ENCODE results near the gene NAALADL2. TPM values are rescaled to one million over a fixed set of nuclear protein-coding genes. Genes with fewer than 3 reads are reported as not detected.

Gene NAALADL2
- total and polyA plus RNA-seq, 2 of the 4 experiments (the other 2 are of a cell fraction), result 3.8 to 19.2 TPM

DNA sequence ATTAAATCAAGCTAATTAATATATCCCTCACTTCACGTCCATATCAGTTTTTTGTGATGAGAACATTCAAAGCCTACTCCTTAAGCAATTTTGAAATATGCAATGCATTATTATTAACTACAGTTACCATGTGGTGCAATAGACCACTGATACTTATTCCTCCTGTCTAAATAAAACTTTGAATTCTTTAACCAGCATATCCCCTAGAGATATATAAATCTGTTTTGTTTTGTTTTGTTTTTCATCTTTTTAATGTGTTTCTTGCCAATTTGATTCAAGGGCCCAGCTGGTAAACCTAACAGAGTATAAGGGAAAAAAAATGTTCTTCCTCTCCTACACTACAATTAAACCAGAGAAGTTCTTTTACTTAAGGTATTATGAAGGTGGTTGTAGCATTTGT, 524.2 kb downstream of the NAALADL2 start:
- no peak overlapping the region for H3K4me2 ChIP-seq (ENCODE audit: low read depth, low read length)
- H3K9ac ChIP-seq (ENCODE audit: low read depth, low read length), result no peak overlapping the region
- no peak overlapping the region for H2BK20ac ChIP-seq (ENCODE audit: low read depth, low read length)
- peak; percentile 29 for ATAC-seq (ENCODE audit: low read depth)
- H3K4me1 ChIP-seq (ENCODE audit: control insufficient read depth, insufficient read depth, low read length), result no peaks in the 10 kb centered on the region
- dilution Hi-C loops (cut with HindIII; ENCODE audit: low sequenced_read_pairs, unreplicated experiment) (no loop called here), in situ Hi-C loops (cut with MboI; ENCODE audit: low sequenced_read_pairs) (no loop called here), intact Hi-C loops (cut with micrococcal nuclease) (no loop called here)
- DNase-seq, result peak; percentile 7
- H4K20me1 ChIP-seq (ENCODE audit: insufficient read depth, low read length), result no peaks in the 10 kb centered on the region
- H2AK5ac ChIP-seq (ENCODE audit: low read depth, low read length), result no peak overlapping the region
- H2BK15ac ChIP-seq (ENCODE audit: low read depth, low read length), result 0 out of 3 replicates have a peak overlapping the region, but pooled peaks have one; percentile 50
- no peaks in the 10 kb centered on the region for H3K27me3 ChIP-seq (ENCODE audit: control insufficient read depth, insufficient read depth, low read length)
- no peak overlapping the region for H2BK120ac ChIP-seq (ENCODE audit: low read depth, low read length)
- ChIA-PET POLR2A (ENCODE audit: unreplicated experiment) (no interaction called here), CTCF (no interaction called here)
- H3K14ac ChIP-seq (replicated peaks; ENCODE audit: low read depth, low read length), result no peak overlapping the region
- H4K8ac ChIP-seq (ENCODE audit: low read depth in 2 of 2, low read length in 2 of 2), result peak overlapping the region in 1 of 2 experiments; percentile 14; a peak in 1 of 4 replicates
- TF ChIP-seq CHD1 (IDR thresholded peaks at IDR 0.05; ENCODE audit: low read depth, low read length), result no peak
- TF ChIP-seq CEBPB (IDR thresholded peaks at IDR 0.05; ENCODE audit: low read depth, low read length), result peak; percentile 66
- no peak for TF ChIP-seq RAD21 (IDR thresholded peaks at IDR 0.05; ENCODE audit: low read length)
- H2AK9ac ChIP-seq (replicated peaks; ENCODE audit: low read depth, low read length, poor library complexity), result no peak overlapping the region
- no peak overlapping the region; the same call in 1 of the 2 replicates for H4K5ac ChIP-seq (ENCODE audit: low read depth, low read length)
- peak overlapping the region; percentile 52; the same call in 1 of the 2 replicates for H3K27ac ChIP-seq (ENCODE audit: insufficient read depth, low read length)
- H4K91ac ChIP-seq (ENCODE audit: insufficient read depth, low read depth, low read length), result no peak overlapping the region
- no peak overlapping the region for H2AFZ ChIP-seq (replicated peaks; ENCODE audit: low read length, poor library complexity)
- no CpG with 5 or more reads among the region's 1 CpG for WGBS, 2 experiments (ENCODE audit: extremely low coverage in 2 of 2, insufficient read length in 1 of 2)
- no peak overlapping the region for H3K23ac ChIP-seq (ENCODE audit: low read depth, low read length)
- H3K56ac ChIP-seq (ENCODE audit: extremely low read depth, insufficient read depth, low read length), result no peak overlapping the region
- H3K79me1 ChIP-seq (ENCODE audit: low read depth in 1 of 2, low read length in 2 of 2), result no peaks in the 10 kb centered on the region
- H3K36me3 ChIP-seq (ENCODE audit: control insufficient read depth, insufficient read depth, low read length), result no peaks in the 10 kb centered on the region
- H2BK5ac ChIP-seq (ENCODE audit: low read depth, low read length, poor library complexity, severe bottlenecking), result peak overlapping the region; percentile 80
- H3K4ac ChIP-seq (ENCODE audit: low read depth, low read length), result no peak overlapping the region
- H3K18ac ChIP-seq (ENCODE audit: low read depth, low read length), result peak overlapping the region; percentile 75; the same call in 1 of the 2 replicates
- H3K9me1 ChIP-seq (ENCODE audit: insufficient read depth, low read length), result no peaks in the 10 kb centered on the region
- no peaks in the 10 kb centered on the region for H3K9me3 ChIP-seq (ENCODE audit: control insufficient read depth, insufficient read depth, low read length)
- no TSS peak for BruUV-seq (replicated peaks)
- H3K4me3 ChIP-seq (ENCODE audit: insufficient read depth, low read depth, low read length), result no peak overlapping the region

Measured in IMR-90 (cell line).